A673 (cell line): Measurements from ENCODE around the gene ZCCHC3. TPM values are rescaled to one million over a fixed set of nuclear protein-coding genes. Genes with fewer than 3 reads are reported as not detected.

Experiments used
- BruUV-seq: library from RNA; stranded (reverse); fragments of 400-500 nt; replicated peaks from 2 replicates; lab custom pipeline; 2021; lab: Mats Ljungman, UMichigan
- CTCF ChIA-PET: fragments of 300-600 bp; sonication (Branson Sonifier 250); formaldehyde crosslinking; loops from one replicate; lab custom pipeline; 2022; ENCODE audit warnings: antibody characterized with exemption; lab: Charles Lee
- POLR2A ChIA-PET: fragments of 300-600 bp; sonication (Branson Sonifier 250); formaldehyde crosslinking; loops from one replicate; lab custom pipeline; 2022; ENCODE audit warnings: antibody characterized with exemption; ENCODE audit not compliant: low non-redundant PET; lab: Charles Lee
- DNase-seq: peaks from one replicate; pipeline ENCODE4 v3.0.0-alpha.2; 2015; ENCODE audit warnings: low spot score
- H3K27ac ChIP-seq: fragments of 200-600 bp; sonication (generic); 2 replicates; pipeline ENCODE4 v1.5.1; 2016; ENCODE audit warnings: mixed run types, low read depth, mild to moderate bottlenecking, mixed read lengths, antibody characterized with exemption, low read length; ENCODE audit not compliant: poor library complexity, severe bottlenecking
- H3K27me3 ChIP-seq: fragments of 200-600 bp; sonication (generic); replicated peaks from 2 replicates; pipeline ENCODE4 v1.6.1; 2017; ENCODE audit warnings: mixed run types, low read depth, mild to moderate bottlenecking, mixed read lengths, antibody characterized with exemption, low read length; ENCODE audit not compliant: insufficient read depth, poor library complexity
- H3K36me3 ChIP-seq: fragments of 200-600 bp; sonication (generic); 2 replicates; pipeline ENCODE4 v1.6.1; 2016; ENCODE audit warnings: mixed run types, mild to moderate bottlenecking, mixed read lengths, antibody characterized with exemption, low read length; ENCODE audit not compliant: insufficient read depth, poor library complexity, severe bottlenecking
- H3K4me1 ChIP-seq: fragments of 200-600 bp; sonication (generic); 2 replicates; pipeline ENCODE4 v1.6.1; 2017; ENCODE audit warnings: mixed run types, mild to moderate bottlenecking, mixed read lengths, antibody characterized with exemption, low read length; ENCODE audit not compliant: insufficient read depth, poor library complexity, severe bottlenecking
- H3K4me3 ChIP-seq: fragments of 200-600 bp; sonication (generic); 2 replicates; pipeline ENCODE4 v1.5.1; 2016; ENCODE audit warnings: low read depth, mixed run types, mild to moderate bottlenecking, mixed read lengths, low read length; ENCODE audit not compliant: poor library complexity, severe bottlenecking
- H3K9me3 ChIP-seq: fragments of 200-600 bp; sonication (generic); 2 replicates; pipeline ENCODE4 v1.6.1; 2016; ENCODE audit warnings: mixed run types, low read depth, mild to moderate bottlenecking, mixed read lengths, antibody characterized with exemption, low read length; ENCODE audit not compliant: poor library complexity, severe bottlenecking
- CTCF ChIP-seq: fragments of 300-800, 200-600 bp; sonication (generic); conservative IDR thresholded peaks from 2 replicates; pipeline ENCODE4 v1.5.1; 2017; ENCODE audit warnings: low read depth, mild to moderate bottlenecking, antibody characterized with exemption, low read length, moderate library complexity, mixed read lengths
- EZH2 ChIP-seq: fragments of 200-600 bp; sonication (generic); IDR thresholded peaks from 2 replicates; pipeline ENCODE4 v1.6.1; 2017; ENCODE audit warnings: borderline replicate concordance, low read depth, mild to moderate bottlenecking, mixed read lengths, antibody characterized with exemption, low read length; ENCODE audit not compliant: poor library complexity, severe bottlenecking
- intact Hi-C: fragments of 100-400 bp; cut with micrococcal nuclease; formaldehyde crosslinking; loops from one replicate; pipeline ENCODE4 v1.10.0; 2022; ENCODE audit not compliant: unreplicated experiment
- total RNA-seq: library from RNA; stranded (reverse); gene quantifications from 2 replicates; pipeline ENCODE4 v1.2.3, GENCODE V29; 2021

The ZCCHC3 gene
- total RNA-seq, 1 experiment from 2014 or later: 39.6 TPM

GRCh38 chr20:259981-260380, 37.4 kb upstream of the ZCCHC3 start:
- intact Hi-C loops: no loop called here
- ChIA-PET POLR2A (no interaction called here), CTCF (interaction anchor here (0.6 kb wide), 1 partner anchor 52 kb away, joined by 3 read pairs; no protein-coding TSS in a partner anchor)
- H3K9me3 ChIP-seq: no peaks in the 10 kb centered on the region
- no TSS peak for BruUV-seq
- TF ChIP-seq EZH2 (no peak), CTCF (no peak)
- peaks cover 20% of the 10 kb centered on the region for H3K4me1 ChIP-seq
- H3K4me3 ChIP-seq: no peak overlapping the region
- peak; percentile 69 for DNase-seq
- H3K27me3 ChIP-seq: no peaks in the 10 kb centered on the region
- no peak overlapping the region for H3K27ac ChIP-seq
- H3K36me3 ChIP-seq: no peaks in the 10 kb centered on the region

DNA sequence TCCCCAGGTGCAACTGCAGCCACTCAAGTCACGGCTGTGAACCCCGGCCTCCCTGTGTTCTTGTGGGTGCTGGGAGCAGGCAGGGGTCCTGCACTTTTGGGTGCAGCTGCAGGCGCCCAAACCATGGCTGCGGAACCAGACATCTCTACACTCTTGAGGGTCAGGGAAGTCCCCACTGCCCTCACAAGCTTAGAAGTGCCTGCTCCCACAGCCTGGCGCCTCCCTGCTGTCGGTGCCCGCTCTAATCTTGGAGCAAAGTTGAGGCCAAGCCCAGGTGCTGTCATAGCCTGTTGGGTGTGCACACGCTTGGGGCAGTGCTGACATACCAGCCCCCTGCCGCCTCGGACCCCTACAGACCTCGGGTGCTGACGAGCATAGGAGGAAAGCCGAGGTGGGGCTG, 33.7 kb upstream of the ZCCHC3 start:
- no peaks in the 10 kb centered on the region for H3K27me3 ChIP-seq
- no peak overlapping the region for H3K27ac ChIP-seq
- no peak overlapping the region for H3K4me3 ChIP-seq
- ChIA-PET CTCF (interaction anchor here (0.6 kb wide), 1 partner anchor 22 kb away, joined by 4 read pairs; no protein-coding TSS in a partner anchor), POLR2A (no interaction called here)
- H3K36me3 ChIP-seq: no peaks in the 10 kb centered on the region
- H3K4me1 ChIP-seq: peaks cover 25% of the 10 kb centered on the region
- no peaks in the 10 kb centered on the region for H3K9me3 ChIP-seq
- BruUV-seq: no TSS peak
- no peak for TF ChIP-seq CTCF
- no peak for TF ChIP-seq EZH2
- DNase-seq: no peak
- intact Hi-C loops: no loop called here

- CTCF ChIA-PET: interaction anchor here (0.6 to 1.2 kb wide), 5 partner anchors 11 to 129 kb away, joined by 3 to 4 read pairs (median 3); no protein-coding TSS in a partner anchor
- peaks cover 5% of the 10 kb centered on the region for H3K4me1 ChIP-seq
- BruUV-seq: TSS peak; percentile 89
- no peaks in the 10 kb centered on the region for H3K27me3 ChIP-seq
- peak overlapping the region; percentile 49 for H3K4me3 ChIP-seq
- peak; percentile 97 for TF ChIP-seq CTCF
- no peak for TF ChIP-seq EZH2
- POLR2A ChIA-PET: interaction anchor here (0.6 kb wide), 1 partner anchor 10 kb away, joined by 3 read pairs; no protein-coding TSS in a partner anchor
- no peaks in the 10 kb centered on the region for H3K9me3 ChIP-seq
- DNase-seq: peak; percentile 92
- H3K27ac ChIP-seq: peak overlapping the region; percentile 41
- intact Hi-C loops: loop anchor here (2.0 kb wide), 1 partner anchor 58 kb away; no protein-coding TSS in a partner anchor
- no peaks in the 10 kb centered on the region for H3K36me3 ChIP-seq
Measured at GRCh38 chr20:266596-267562, 30.5 kb upstream of the ZCCHC3 start.
